Epidermal melanocyte (primary cell): ENCODE results near the gene CHRNA10.

ENCODE experiments used
- DNase-seq: peaks from one replicate; pipeline ENCODE4 v3.0.0; 2011; ENCODE audit warnings: low spot score; ENCODE audit not compliant: insufficient read length

The CHRNA10 gene

GRCh38 chr11:3635641-3636375, 35.4 kb downstream of the CHRNA10 start:
- no peak for DNase-seq

- no peak for DNase-seq
These were observed 39.0 kb downstream of the CHRNA10 start for GRCh38 chr11:3632070-3632660.

DNA sequence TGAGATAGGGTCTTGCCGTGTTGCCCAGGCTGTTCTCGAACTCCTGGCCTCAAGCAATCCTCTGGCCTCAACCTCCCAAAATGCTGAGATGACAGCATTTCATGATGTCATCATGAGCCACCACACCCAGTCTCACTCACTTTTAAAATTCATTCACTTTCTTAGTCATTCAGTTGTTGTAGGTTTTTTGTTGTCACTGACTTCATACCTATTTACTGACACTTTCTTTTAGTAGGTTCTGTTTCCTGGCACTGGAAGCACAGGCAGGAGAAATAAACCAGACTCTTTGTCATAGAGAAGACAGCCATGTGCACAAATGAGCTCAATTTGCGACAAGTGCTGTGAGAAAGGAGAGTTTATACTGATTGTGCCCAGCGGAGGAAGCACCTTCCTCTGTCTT, 39.9 kb downstream of the CHRNA10 start:
- no peak for DNase-seq

DNA sequence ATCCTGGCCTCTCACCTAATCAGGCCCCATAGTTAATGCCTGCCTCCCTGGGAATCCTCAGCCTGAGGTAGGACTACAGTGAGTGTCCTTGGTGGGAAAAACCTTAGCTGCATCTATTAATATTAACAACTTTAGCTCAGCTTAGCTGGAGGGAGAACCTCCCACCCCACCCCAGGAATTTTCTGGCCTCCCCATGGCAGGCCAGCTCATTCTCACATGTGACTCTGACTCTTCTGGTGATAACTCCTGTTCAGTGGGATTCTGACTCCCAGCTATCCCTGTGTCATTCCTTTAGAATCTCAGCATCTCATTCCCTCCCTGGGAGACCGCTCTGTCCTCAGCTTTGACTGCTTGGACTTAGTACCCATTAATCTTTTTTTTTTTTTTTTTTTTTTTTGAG, 43.9 kb downstream of the CHRNA10 start:
- DNase-seq = no peak

GRCh38 chr11:3626250-3626960, 44.8 kb downstream of the CHRNA10 start:
- no peak for DNase-seq

- no peak for DNase-seq
These were observed 47.3 kb downstream of the CHRNA10 start for GRCh38 chr11:3623767-3624458.

- DNase-seq = no peak
These were observed 48.1 kb downstream of the CHRNA10 start for GRCh38 chr11:3623121-3623520.

DNA sequence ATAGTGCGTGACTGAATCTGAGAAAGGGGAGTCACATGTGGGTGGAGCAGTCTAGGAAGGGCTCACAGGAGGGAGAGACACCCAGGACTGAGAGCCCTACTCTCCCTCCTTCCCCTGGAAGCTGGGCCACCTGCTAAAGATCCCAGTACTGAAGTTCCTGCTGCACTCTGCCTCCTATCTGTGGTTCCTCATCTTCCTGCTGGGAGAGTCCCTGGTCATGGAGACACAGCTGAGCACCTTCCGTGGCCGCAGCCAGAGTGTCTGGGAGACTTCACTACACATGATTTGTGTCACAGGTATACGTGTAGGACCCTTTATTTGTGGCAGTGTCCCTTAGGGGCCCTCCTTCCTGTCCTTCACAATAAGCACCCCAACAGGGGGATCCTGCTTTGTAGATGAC, 48.7 kb downstream of the CHRNA10 start:
- DNase-seq = no peak

DNA sequence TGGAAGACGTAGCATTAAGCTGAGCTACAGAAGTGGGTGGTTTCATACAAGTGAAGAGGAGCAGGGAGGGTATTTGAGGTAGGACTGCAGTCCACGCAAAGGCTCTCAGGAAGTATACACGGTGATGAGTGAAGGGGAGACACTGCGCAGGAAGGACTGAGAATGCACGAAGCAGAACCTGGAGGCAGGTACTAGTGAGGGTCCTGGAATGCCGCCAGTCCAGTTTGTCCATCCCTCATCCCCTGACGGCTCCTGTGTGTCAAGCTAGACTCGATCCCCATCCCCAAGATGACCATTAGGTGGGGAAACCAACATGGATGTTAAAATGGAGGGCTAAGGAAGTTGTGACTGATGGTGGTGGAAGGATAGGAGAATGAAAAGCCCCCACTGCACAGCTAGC, 53.2 kb downstream of the CHRNA10 start:
- no peak for DNase-seq

GRCh38 chr11:3616721-3617460, 54.3 kb downstream of the CHRNA10 start:
- no peak for DNase-seq

DNA sequence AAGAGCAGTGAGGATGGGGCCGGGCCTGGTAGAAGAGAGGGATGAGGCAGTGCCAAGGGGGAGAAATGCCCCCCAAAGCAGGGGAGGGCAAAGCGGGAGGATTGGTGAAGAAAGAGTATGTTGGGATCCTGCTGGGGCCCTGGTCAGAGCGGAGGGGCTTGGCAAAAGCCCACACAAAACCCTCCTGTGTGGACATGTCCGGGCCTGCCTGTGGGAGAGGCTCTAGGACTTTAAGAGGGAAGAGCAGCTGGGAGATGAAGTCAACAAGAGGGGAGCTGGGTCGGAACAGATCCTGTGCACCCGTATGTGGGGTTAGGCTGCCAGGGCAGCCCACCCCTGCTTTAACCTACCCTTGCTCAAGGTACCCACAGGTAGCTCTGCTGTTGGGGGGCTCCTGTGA, 55.2 kb downstream of the CHRNA10 start:
- no peak for DNase-seq
